ENCODE measurements around the gene SCAF4. TPM values are rescaled to one million over a fixed set of nuclear protein-coding genes. Genes with fewer than 3 reads are reported as not detected.

The SCAF4 gene
- polyA plus RNA-seq, 1 of the 3 experiments (the other 2 are of a cell fraction), result 8.5 TPM

GRCh38 chr21:31636874-31637273 is 95.0 kb downstream of the SCAF4 start:
- Histone ChIP-seq H4K20me1 (ENCODE audit: insufficient read depth) (no peaks in the 10 kb centered on the region), H3F3A (replicated peaks; ENCODE audit: insufficient read depth) (no peaks in the 10 kb centered on the region), H3K79me2 (ENCODE audit: insufficient read depth) (no peaks in the 10 kb centered on the region), H3K9ac (no peak overlapping the region), H3K4me3 (ENCODE audit: low read depth in 2 of 2, low read length in 1 of 2) (no peak overlapping the region), H3K9me2 (no peaks in the 10 kb centered on the region), H3K4me1 (ENCODE audit: control insufficient read depth in 1 of 2, insufficient read depth in 2 of 2, low read depth in 1 of 2, low read length in 1 of 2) (no peaks in the 10 kb centered on the region), H2AFZ (ENCODE audit: low read depth) (no peak overlapping the region), H3K9me3 (no peaks in the 10 kb centered on the region; the same call in 1 of the 2 replicates), H3K4me2 (no peak overlapping the region), H3K36me3 (replicated peaks in 1 of 2; ENCODE audit: control insufficient read depth in 1 of 2, insufficient read depth in 2 of 2, low read length in 1 of 2) (no peaks in the 10 kb centered on the region), H3K27ac (ENCODE audit: low read depth in 2 of 2, low read length in 1 of 2) (no peak overlapping the region), H3K27me3 (ENCODE audit: insufficient read depth) (no peaks in the 10 kb centered on the region)
- ChIA-PET POLR2A (no interaction called here), CTCF (no interaction called here)
- 61% methylated on average over 2 of the region's 2 CpGs for WGBS (ENCODE audit: low lambda C conversion rate)
- no peak for DNase-seq
- no peak for TF ChIP-seq NFIC (IDR thresholded peaks at IDR 0.05; ENCODE audit: borderline replicate concordance)
- no peak for TF ChIP-seq MXI1 (IDR thresholded peaks at IDR 0.05; ENCODE audit: low read depth, low read length)
- TF ChIP-seq SMC3 (IDR thresholded peaks at IDR 0.05; ENCODE audit: low read depth, low read length), result no peak
- no peak for TF ChIP-seq SIN3A (IDR thresholded peaks at IDR 0.05; ENCODE audit: borderline replicate concordance, low read depth, low read length)
- TF ChIP-seq, protein P1, sequence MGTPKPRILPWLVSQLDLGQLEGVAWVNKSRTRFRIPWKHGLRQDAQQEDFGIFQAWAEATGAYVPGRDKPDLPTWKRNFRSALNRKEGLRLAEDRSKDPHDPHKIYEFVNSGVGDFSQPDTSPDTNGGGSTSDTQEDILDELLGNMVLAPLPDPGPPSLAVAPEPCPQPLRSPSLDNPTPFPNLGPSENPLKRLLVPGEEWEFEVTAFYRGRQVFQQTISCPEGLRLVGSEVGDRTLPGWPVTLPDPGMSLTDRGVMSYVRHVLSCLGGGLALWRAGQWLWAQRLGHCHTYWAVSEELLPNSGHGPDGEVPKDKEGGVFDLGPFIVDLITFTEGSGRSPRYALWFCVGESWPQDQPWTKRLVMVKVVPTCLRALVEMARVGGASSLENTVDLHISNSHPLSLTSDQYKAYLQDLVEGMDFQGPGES (IDR thresholded peaks at IDR 0.05; ENCODE audit: low read depth, low read length), result no peak
- TF ChIP-seq, protein P2, sequence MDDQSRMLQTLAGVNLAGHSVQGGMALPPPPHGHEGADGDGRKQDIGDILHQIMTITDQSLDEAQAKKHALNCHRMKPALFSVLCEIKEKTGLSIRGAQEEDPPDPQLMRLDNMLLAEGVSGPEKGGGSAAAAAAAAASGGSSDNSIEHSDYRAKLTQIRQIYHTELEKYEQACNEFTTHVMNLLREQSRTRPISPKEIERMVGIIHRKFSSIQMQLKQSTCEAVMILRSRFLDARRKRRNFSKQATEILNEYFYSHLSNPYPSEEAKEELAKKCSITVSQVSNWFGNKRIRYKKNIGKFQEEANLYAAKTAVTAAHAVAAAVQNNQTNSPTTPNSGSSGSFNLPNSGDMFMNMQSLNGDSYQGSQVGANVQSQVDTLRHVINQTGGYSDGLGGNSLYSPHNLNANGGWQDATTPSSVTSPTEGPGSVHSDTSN (IDR thresholded peaks at IDR 0.05), result no peak
- no peak for TF ChIP-seq USF1 (IDR thresholded peaks at IDR 0.05; ENCODE audit: borderline replicate concordance, low read depth)
- TF ChIP-seq POLR2AphosphoS5 (IDR thresholded peaks at IDR 0.05; ENCODE audit: low read depth, low read length), result no peak
- no peak for TF ChIP-seq TCF12 (IDR thresholded peaks at IDR 0.05)
- TF ChIP-seq, protein P3, sequence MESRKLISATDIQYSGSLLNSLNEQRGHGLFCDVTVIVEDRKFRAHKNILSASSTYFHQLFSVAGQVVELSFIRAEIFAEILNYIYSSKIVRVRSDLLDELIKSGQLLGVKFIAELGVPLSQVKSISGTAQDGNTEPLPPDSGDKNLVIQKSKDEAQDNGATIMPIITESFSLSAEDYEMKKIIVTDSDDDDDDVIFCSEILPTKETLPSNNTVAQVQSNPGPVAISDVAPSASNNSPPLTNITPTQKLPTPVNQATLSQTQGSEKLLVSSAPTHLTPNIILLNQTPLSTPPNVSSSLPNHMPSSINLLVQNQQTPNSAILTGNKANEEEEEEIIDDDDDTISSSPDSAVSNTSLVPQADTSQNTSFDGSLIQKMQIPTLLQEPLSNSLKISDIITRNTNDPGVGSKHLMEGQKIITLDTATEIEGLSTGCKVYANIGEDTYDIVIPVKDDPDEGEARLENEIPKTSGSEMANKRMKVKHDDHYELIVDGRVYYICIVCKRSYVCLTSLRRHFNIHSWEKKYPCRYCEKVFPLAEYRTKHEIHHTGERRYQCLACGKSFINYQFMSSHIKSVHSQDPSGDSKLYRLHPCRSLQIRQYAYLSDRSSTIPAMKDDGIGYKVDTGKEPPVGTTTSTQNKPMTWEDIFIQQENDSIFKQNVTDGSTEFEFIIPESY (IDR thresholded peaks at IDR 0.05; ENCODE audit: borderline replicate concordance, low read depth), result no peak
- TF ChIP-seq NRF1 (IDR thresholded peaks at IDR 0.05; ENCODE audit: low read depth, low read length), result no peak
- no peak for TF ChIP-seq CHD2 (IDR thresholded peaks at IDR 0.05; ENCODE audit: low read length, partially characterized antibody)
- no peak for TF ChIP-seq RCOR1 (IDR thresholded peaks at IDR 0.05; ENCODE audit: low read length)
- no peak for TF ChIP-seq GATA2 (CRISPR knock-in tag; IDR thresholded peaks at IDR 0.05)
- TF ChIP-seq RFX5 (IDR thresholded peaks at IDR 0.05; ENCODE audit: low read length), result no peak
- TF ChIP-seq EZH2phosphoT487 (IDR thresholded peaks at IDR 0.05; ENCODE audit: borderline replicate concordance, low read depth), result no peak
- no peak for TF ChIP-seq RXRA (IDR thresholded peaks at IDR 0.05; ENCODE audit: borderline replicate concordance, low read depth)
- TF ChIP-seq EP300 (IDR thresholded peaks at IDR 0.05; ENCODE audit: borderline replicate concordance in 1 of 2, low read depth in 1 of 2, low read length in 1 of 2), result no peak
- no peak for TF ChIP-seq GABPA (IDR thresholded peaks at IDR 0.05; ENCODE audit: low read depth)

Measured in SK-N-SH (cell line).